Endothelial cell (in vitro differentiated cells): Measurements from ENCODE around the gene ENSA. TPM values are rescaled to one million over a fixed set of nuclear protein-coding genes. Genes with fewer than 3 reads are reported as not detected.
A peak's percentile ranks its signal among the peaks of the same experiment; 100 is the strongest.
"Not testable (repeated sequence)": the region's sequence is repeated elsewhere in the genome, so short reads cannot be mapped to it uniquely, and the experiment has no call there.

Experiments used
- DNase-seq: peaks from one replicate; pipeline ENCODE4 v3.0.0; 2021; ENCODE audit warnings: low spot score
- H3K27ac Mint-ChIP-seq: one replicate; pipeline ENCODE4 v1.8.0; 2021; ENCODE audit warnings: mixed read lengths, inconsistent platforms; ENCODE audit not compliant: unreplicated experiment
- H3K27me3 Mint-ChIP-seq: one replicate; pipeline ENCODE4 v1.8.0; 2021; ENCODE audit warnings: mild to moderate bottlenecking, moderate library complexity, mixed read lengths, inconsistent platforms; ENCODE audit not compliant: unreplicated experiment
- H3K36me3 Mint-ChIP-seq: one replicate; pipeline ENCODE4 v1.8.0; 2021; ENCODE audit warnings: mild to moderate bottlenecking, low read depth, mixed read lengths, inconsistent platforms; ENCODE audit not compliant: unreplicated experiment
- H3K4me1 Mint-ChIP-seq: one replicate; pipeline ENCODE4 v1.8.0; 2021; ENCODE audit warnings: mild to moderate bottlenecking, mixed read lengths, inconsistent platforms; ENCODE audit not compliant: unreplicated experiment
- H3K4me3 Mint-ChIP-seq: one replicate; pipeline ENCODE4 v1.8.0; 2021; ENCODE audit warnings: mild to moderate bottlenecking, mixed read lengths, inconsistent platforms; ENCODE audit not compliant: unreplicated experiment
- H3K9me3 Mint-ChIP-seq: one replicate; pipeline ENCODE4 v1.8.0; 2021; ENCODE audit warnings: mixed read lengths, inconsistent platforms; ENCODE audit not compliant: unreplicated experiment
- CTCF ChIP-seq: fragments of 200-600 bp; sonication (generic); IDR thresholded peaks from one replicate; pipeline ENCODE4 v1.5.0; 2021; ENCODE audit warnings: antibody characterized with exemption; ENCODE audit not compliant: unreplicated experiment
- total RNA-seq: library from RNA; stranded (reverse); fragmentation: NEBNext Ultra II Directional; extraction: Animal tissue kit (Norgen Biotek cat#: 25700); gene quantifications from one replicate; pipeline ENCODE4 v1.2.1, GENCODE V29; 2021; ENCODE audit not compliant: unreplicated experiment

Gene ENSA
- total RNA-seq, 1 donor from 2014 or later, result 200 TPM

- peaks cover 21% of the 10 kb centered on the region for H3K4me1 Mint-ChIP-seq
- H3K27ac Mint-ChIP-seq, result peak overlapping the region; percentile 52
- no peaks in the 10 kb centered on the region for H3K27me3 Mint-ChIP-seq
- peak overlapping the region; percentile 73 for H3K4me3 Mint-ChIP-seq
- no peaks in the 10 kb centered on the region for H3K9me3 Mint-ChIP-seq
- no peak for TF ChIP-seq CTCF
- H3K36me3 Mint-ChIP-seq, result peaks cover 37% of the 10 kb centered on the region
- no peak for DNase-seq
Measured at GRCh38 chr1:150626150-150626549, 3.3 kb downstream of the ENSA start.

GRCh38 chr1:150624546-150624945 lies 4.9 kb downstream of the ENSA start:
- DNase-seq, H3K9me3 Mint-ChIP-seq, H3K27me3 Mint-ChIP-seq, H3K27ac Mint-ChIP-seq: not testable (repeated sequence)
- peaks cover 41% of the 10 kb centered on the region for H3K36me3 Mint-ChIP-seq
- H3K4me1 Mint-ChIP-seq, result peaks cover 14% of the 10 kb centered on the region
- peak overlapping the region; percentile 13 for H3K4me3 Mint-ChIP-seq

- DNase-seq, result not testable (repeated sequence)
- peaks cover 45% of the 10 kb centered on the region for H3K36me3 Mint-ChIP-seq
Measured at GRCh38 chr1:150624134-150624533, 5.3 kb downstream of the ENSA start.

GRCh38 chr1:150622303-150622975 lies 7.0 kb downstream of the ENSA start:
- H3K4me1 Mint-ChIP-seq, result peaks cover 14% of the 10 kb centered on the region
- peaks cover 2% of the 10 kb centered on the region for H3K27me3 Mint-ChIP-seq
- no peak for TF ChIP-seq CTCF
- H3K9me3 Mint-ChIP-seq, result no peaks in the 10 kb centered on the region
- H3K36me3 Mint-ChIP-seq, result peaks cover 44% of the 10 kb centered on the region
- H3K27ac Mint-ChIP-seq, result peak overlapping the region; percentile 78
- H3K4me3 Mint-ChIP-seq, result peak overlapping the region; percentile 33
- DNase-seq, result peak; percentile 52

More at GRCh38 chr1:150624134-150624533, 5.3 kb downstream of the ENSA start:
- peaks cover 14% of the 10 kb centered on the region for H3K4me1 Mint-ChIP-seq
- H3K27me3 Mint-ChIP-seq, H3K9me3 Mint-ChIP-seq, H3K27ac Mint-ChIP-seq, H3K4me3 Mint-ChIP-seq: not testable (repeated sequence)

GRCh38 chr1:150621497-150622302 lies 7.7 kb downstream of the ENSA start:
- H3K27me3 Mint-ChIP-seq, result peaks cover 2% of the 10 kb centered on the region
- TF ChIP-seq CTCF, result peak; percentile 83
- peak; percentile 43 for DNase-seq
- H3K9me3 Mint-ChIP-seq, result no peaks in the 10 kb centered on the region
- H3K4me1 Mint-ChIP-seq, result peaks cover 14% of the 10 kb centered on the region
- peaks cover 41% of the 10 kb centered on the region for H3K36me3 Mint-ChIP-seq
- H3K4me3 Mint-ChIP-seq, result peak overlapping the region; percentile 33
- H3K27ac Mint-ChIP-seq, result peak overlapping the region; percentile 80

GRCh38 chr1:150620919-150621318 lies 8.5 kb downstream of the ENSA start:
- DNase-seq, result no peak
- no peak overlapping the region for H3K27ac Mint-ChIP-seq
- no peak for TF ChIP-seq CTCF
- peaks cover 14% of the 10 kb centered on the region for H3K4me1 Mint-ChIP-seq
- H3K27me3 Mint-ChIP-seq, result peaks cover 2% of the 10 kb centered on the region
- peaks cover 38% of the 10 kb centered on the region for H3K36me3 Mint-ChIP-seq
- H3K9me3 Mint-ChIP-seq, result no peaks in the 10 kb centered on the region
- H3K4me3 Mint-ChIP-seq, result no peak overlapping the region
